HG03460 (cell line): ENCODE measurements around the gene TMTC1.
"Not testable (repeated sequence)": the region's sequence is repeated elsewhere in the genome, so short reads cannot be mapped to it uniquely, and the experiment has no call there.

Source experiments
- ATAC-seq: cut with Tn5 transposase; IDR thresholded peaks from one replicate; pipeline ENCODE4 v1.9.1; 2021; ENCODE audit not compliant: unreplicated experiment

The TMTC1 gene

DNA sequence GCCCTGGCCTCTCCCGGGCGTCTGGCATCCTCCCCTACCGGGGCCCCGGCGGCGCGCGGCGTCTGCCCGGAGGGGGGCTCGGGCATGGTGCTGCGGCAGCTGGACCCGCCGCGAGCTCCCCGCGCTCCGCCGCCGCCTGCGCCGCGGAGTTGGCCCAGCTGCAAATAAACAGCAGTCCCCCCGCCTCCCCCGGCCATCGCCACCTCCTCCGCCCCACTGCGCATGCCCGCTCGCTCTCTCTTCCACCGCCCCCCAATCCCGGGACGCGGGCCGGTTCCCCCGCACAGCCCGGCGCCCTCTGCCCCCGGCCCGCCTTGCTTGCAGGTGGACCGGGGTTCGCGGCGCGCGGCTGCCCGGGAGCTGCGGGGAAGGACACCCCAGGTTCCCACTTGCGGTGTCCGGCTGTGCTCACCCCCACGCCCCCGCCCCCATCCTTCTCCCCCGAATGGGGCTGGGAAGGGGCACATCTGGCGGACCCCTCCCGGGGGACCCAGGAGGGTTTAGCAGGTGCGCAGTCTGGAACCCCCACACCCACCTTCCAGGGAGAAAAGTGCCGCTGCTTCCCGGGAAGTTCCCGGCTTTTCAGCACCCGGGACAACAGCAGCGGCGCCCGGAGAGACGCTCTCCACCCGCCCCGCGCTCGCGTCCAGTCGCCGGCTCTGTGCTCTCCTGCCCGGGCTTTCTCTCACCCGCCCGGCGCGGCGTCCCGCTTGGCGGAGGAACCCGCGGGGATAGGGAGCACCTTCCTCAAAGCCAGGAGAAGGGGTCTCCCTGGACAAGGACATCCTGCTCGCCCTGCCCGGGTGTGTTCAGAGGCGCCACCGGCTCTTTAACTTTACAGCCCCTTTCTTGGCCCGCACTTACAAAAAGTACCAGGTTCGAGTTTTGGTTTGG is at the start of gene TMTC1:
Gene TMTC1, minus strand, starts transcription at position 170 of the 894 bp plus-strand sequence. CDS start 191 bp downstream, outside the sequence.
- peak; percentile 31 for ATAC-seq

DNA sequence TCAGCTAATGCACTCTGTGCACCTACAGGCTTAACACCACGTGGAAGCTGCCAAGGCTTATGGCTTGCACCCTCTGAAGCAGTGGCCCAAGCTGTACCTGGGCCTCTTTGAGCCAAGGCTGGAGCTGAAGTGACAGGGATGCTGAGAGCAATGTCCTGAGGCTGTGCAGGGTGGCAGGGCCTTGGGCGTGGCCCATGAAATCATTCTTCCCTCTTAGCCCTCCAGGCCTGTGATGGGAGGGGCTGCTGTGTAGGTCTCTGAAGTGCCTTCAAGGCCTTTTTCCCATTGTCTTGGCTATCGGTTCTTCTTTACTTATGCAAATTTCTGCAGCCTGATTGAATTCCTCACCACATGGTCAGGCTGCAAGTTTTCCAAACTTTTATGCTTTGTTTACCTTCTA is 47.4 kb upstream of the TMTC1 start:
- ATAC-seq: no peak

DNA sequence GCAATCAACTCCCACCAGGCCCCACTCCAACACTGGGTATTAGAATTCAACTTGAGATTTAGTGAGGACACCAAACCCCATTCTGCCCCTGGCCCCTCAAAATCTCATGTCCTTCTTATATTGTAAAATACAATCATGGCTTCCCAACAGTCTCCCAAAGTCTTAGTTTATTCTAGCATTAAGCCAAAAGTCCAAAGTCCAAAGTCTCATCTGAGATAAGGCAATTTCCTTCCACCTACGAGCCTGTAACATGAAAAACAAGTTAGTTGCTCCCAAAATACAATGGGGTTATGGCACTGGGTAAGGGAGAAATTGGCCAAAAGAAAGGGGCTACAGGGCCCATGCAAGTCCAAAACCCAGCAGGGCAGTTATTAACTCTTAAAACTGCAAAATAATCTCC is 46.6 kb upstream of the TMTC1 start:
- ATAC-seq: no peak

DNA sequence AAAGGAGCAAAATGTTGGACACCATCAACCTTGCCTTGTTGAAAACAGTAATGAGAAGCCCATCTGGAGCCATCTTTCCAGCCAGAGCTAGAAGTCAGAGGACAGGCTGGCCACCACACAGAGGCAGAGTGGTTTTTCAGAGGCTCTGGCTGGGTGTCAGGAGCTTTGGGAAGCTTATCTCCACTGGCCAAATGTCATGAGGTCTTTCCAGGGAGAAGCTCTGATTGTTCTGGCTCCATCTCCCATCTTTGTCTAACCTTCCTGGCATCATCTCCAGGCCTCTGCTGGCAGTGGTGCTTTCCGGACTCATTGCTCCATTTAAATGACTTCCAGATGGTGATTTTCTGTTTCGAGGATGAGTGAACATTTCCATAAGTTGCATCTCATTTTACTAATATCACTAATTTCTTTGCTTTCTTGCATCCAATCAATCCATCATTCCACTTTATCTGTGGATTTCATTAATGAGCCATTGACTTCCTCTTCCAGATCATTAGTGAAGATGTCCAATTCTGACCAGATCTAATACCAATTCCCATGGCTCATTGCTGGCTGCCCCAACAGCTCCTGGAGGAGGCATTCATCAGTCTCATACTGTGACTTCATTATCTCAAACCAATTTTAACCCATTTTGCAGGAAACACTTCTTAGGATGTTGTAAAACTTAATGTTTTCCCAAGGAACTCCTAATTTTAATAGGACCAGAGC is 35.3 kb upstream of the TMTC1 start:
- ATAC-seq: no peak

DNA sequence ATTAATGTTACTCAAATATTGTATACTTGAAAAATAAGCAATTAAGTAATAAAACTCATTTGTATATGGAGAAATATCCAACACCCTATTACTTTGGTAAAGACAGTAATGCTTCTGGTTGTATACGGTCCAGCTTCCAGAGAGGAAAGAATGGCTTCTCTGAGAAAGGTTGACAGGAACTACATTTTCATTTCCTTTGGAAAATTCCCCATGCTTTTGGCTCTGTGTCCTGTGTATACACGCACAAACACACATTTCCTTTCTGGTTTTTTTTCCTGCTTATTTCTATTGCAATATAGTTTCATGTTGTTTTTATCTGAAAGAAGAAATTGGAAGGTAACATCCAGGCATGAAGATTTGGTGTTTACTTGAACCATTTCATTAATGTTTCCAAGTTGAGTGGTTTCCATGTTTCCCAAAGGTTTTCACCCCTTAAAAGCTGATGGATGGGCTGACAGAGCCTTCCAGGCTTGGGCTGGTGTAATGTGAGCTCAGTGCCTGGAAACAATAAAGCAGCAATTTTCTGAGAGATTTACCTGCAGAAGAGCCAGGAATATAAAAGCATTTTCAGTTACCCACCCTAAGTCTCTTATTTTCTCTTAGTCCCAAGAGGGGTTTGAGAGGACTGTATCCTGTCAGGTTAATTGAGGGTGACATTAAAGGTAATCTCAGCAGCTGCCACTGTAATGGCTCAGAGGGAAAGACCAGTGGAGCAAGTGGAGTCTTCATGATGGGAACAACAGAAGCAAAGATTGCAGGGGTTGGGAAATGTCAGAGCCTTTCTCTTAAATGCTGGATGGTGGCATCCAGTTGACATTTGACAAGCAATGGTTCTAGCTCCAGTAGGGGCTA is 33.4 kb upstream of the TMTC1 start:
- no peak for ATAC-seq

- ATAC-seq: not testable (repeated sequence)
Measured at GRCh38 chr12:29809616-29810361, 26.0 kb upstream of the TMTC1 start.

DNA sequence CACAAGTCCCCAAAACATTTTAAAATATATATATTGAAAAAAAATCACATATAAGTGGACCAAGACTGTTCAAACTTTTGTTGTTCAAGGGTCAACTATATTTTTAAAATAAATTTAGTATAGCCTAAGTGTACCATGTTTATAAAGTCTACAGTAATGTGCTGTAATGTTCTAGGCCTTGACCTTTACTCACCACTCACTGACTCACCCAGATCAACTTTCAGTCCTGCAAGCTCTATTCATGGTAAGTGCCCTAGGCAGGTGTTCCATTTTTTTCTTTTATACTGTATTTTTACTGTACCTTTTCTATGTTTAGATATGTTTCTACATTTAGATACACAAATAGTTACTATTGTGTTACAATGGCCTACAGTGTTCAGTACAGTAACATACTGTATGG is 23.4 kb upstream of the TMTC1 start:
- ATAC-seq: no peak

GRCh38 chr12:29804019-29804418 is 20.3 kb upstream of the TMTC1 start:
- no peak for ATAC-seq

- ATAC-seq: no peak
Measured at GRCh38 chr12:29799591-29799990, 15.8 kb upstream of the TMTC1 start.

DNA sequence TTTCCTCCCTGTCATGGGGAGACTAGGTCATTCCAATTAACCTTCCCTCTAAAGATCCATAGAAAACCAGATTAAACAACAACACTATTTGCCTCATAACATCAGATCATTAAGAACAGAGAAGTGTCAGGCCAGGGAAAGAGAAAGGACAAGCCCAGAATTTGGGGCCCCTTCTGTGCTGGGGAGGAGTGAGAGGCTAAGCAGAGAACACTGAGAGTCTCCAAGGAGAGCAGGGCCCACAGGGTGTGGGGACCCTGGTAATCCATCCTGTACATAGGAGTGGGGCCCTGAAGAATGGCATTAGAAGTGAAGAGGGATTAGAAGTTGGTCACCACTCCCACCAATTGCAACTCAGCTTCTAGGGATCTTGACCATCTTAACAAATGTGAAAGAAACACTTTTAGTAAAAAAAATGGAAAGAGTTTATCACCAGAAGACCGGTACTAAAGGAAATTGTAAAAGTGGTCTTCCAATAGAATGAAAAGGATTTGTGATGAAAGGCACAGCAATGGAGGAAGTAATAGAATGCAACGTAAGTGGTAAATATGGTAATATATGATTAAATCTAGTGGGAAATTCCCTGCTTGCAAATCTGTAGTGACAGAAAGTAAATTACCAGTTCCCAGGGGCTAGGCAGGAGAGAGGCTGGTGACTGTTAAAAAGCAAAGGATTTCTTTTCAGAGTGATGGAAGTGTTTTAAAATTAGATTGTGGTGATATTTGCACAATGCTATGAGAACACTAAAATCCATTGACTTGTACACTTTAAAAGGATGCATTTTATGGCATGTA is 14.0 kb upstream of the TMTC1 start:
- ATAC-seq: no peak

DNA sequence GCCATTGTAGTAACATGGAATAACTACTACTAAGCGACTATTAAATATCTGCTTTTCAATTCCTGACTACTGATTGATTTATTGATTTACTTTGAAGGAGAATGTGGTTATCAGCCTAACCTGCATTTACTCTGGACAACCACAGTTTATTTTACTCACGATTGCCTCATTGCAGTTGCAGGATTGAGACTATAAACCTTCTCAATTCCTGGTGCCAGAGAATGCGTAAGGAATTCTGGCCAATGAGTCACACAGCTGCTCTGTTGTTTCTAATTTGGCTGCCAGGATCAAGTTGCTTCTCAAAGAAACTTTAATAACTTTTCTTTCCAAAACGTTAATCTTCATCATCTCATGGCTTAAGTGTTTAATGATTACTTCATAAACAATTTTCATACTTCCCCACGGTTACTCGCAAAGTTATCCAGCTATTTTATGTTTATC is 13.1 kb upstream of the TMTC1 start:
- ATAC-seq: no peak

GRCh38 chr12:29795715-29796114 is 12.0 kb upstream of the TMTC1 start:
- ATAC-seq: no peak

- no peak for ATAC-seq
Measured at GRCh38 chr12:29794862-29795261, 11.1 kb upstream of the TMTC1 start.

DNA sequence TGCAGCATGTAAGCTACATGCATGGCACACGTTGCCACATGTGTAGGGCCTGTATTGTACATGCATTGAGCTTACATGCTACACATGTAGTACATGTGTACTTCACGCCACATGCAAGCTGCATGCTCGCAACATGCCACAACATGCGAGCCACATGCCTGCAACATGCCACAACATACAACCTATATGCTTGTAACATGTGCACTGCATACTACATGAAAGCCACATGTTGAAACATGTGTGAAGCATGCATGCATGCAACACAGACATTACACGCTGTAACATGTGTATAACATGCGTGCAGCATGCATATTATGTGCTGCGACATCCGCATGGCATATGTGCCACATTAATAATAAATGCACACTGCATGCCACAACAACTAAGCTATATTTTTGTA is 9.1 kb upstream of the TMTC1 start:
- no peak for ATAC-seq

DNA sequence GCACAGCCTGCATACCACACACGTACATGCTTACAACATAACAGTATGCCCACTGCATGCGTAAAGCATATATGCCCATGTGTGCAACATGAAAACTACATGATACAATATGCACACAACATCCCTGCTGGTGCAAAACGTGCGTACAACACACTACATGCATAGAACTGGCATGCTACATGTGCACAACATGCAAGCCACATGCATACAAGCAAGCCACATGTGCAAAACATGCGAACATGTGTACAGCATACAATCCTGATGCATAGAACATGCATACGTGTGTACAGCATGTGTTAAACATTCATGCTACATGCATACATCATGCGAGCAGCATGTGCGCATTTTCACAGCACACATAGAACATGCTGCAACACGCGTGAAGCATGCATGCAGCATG is 8.4 kb upstream of the TMTC1 start:
- ATAC-seq: no peak

- ATAC-seq: peak; percentile 18
Measured at GRCh38 chr12:29782871-29783772, 620 bp downstream of the TMTC1 start.

- ATAC-seq: peak; percentile 64
Measured at GRCh38 chr12:29782285-29782870, 1.4 kb downstream of the TMTC1 start.

DNA sequence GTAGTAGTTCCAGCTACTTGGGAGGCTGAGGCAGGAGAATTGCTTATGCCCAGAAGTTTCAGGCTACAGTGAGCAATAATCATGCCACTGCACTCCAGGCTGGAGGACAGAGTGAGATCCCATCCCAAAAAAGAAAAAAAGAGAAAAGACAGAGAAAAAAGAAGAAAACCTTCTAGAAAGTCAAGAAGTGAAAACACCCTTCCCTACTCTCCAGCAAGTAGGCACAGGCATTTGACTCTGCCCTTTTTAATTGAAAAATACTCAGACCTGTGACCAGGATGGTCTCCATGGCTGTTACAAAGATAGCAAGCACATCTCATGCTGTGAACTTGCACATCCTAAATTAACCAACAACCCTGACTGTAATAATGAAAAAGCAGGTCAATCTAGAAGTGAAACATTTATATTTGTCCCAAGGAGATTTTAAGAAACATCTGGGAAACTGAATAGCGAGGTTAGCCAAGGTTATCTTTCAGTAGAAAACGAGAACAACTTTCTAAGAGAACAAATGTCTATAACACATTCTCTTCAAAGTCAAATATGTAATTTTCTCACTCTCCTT is 2.0 kb downstream of the TMTC1 start:
- peak; percentile 26 for ATAC-seq
